ENCODE measurements around the gene QRICH2. TPM values are rescaled to one million over a fixed set of nuclear protein-coding genes. Genes with fewer than 3 reads are reported as not detected.

The QRICH2 gene
- total RNA-seq, 4 donors from 2014 or later, result 1.2 to 1.8 (median 1.6) TPM

- TF ChIP-seq CTCF (IDR thresholded peaks at IDR 0.05), result no peak
- ATAC-seq (ENCODE audit: low FRiP score), result no peak
- DNase-seq (ENCODE audit: low spot score), result no peak
Measured at GRCh38 chr17:76292567-76292966, 15.5 kb downstream of the QRICH2 start.

GRCh38 chr17:76281573-76282371 lies 26.3 kb downstream of the QRICH2 start:
- no peak for TF ChIP-seq CTCF (IDR thresholded peaks at IDR 0.05)
- ATAC-seq (ENCODE audit: low FRiP score) (no peak), DNase-seq (ENCODE audit: low spot score) (no peak)

GRCh38 chr17:76280650-76281049 lies 27.4 kb downstream of the QRICH2 start:
- TF ChIP-seq CTCF (IDR thresholded peaks at IDR 0.05), result no peak
- no peak for ATAC-seq (ENCODE audit: low FRiP score)
- DNase-seq (ENCODE audit: low spot score), result no peak

- no peak for DNase-seq (ENCODE audit: low spot score)
- no peak for ATAC-seq (ENCODE audit: low FRiP score)
- no peak for TF ChIP-seq CTCF (IDR thresholded peaks at IDR 0.05)
Measured at GRCh38 chr17:76279742-76280287, 28.3 kb downstream of the QRICH2 start.

GRCh38 chr17:76278952-76279741 lies 28.9 kb downstream of the QRICH2 start:
- peak in 1 of 3 donors; percentile 93 for TF ChIP-seq CTCF (IDR thresholded peaks at IDR 0.05)
- DNase-seq (ENCODE audit: low spot score), result peak; percentile 91
- peak; percentile 61 for ATAC-seq (ENCODE audit: low FRiP score)

GRCh38 chr17:76278268-76278908 lies 29.7 kb downstream of the QRICH2 start:
- ATAC-seq (ENCODE audit: low FRiP score), result no peak
- TF ChIP-seq CTCF (IDR thresholded peaks at IDR 0.05), result no peak
- no peak for DNase-seq (ENCODE audit: low spot score)

Data from omental fat pad (tissue), 4 donors.